Dermis microvascular lymphatic vessel endothelial cell (primary cell): ENCODE data around the gene ATAD3C. TPM values are rescaled to one million over a fixed set of nuclear protein-coding genes. Genes with fewer than 3 reads are reported as not detected.
"Not testable (repeated sequence)": the region's sequence is repeated elsewhere in the genome, so short reads cannot be mapped to it uniquely, and the experiment has no call there.

ENCODE experiments used
- DNase-seq, 2 donors: peaks; one replicate each; pipeline versions ENCODE4 v3.0.0 to v3.0.0-alpha.2; 2010; ENCODE audit warnings: low read depth in 2 of 2
- total RNA-seq: library from RNA; depleted of rRNA; stranded (reverse); fragments of >200 nt; gene quantifications from 2 replicates; pipeline ENCODE4 v1.2.1, GENCODE V29; 2014

Gene ATAD3C
- total RNA-seq, 1 donor from 2014 or later = 0.39 TPM

DNA sequence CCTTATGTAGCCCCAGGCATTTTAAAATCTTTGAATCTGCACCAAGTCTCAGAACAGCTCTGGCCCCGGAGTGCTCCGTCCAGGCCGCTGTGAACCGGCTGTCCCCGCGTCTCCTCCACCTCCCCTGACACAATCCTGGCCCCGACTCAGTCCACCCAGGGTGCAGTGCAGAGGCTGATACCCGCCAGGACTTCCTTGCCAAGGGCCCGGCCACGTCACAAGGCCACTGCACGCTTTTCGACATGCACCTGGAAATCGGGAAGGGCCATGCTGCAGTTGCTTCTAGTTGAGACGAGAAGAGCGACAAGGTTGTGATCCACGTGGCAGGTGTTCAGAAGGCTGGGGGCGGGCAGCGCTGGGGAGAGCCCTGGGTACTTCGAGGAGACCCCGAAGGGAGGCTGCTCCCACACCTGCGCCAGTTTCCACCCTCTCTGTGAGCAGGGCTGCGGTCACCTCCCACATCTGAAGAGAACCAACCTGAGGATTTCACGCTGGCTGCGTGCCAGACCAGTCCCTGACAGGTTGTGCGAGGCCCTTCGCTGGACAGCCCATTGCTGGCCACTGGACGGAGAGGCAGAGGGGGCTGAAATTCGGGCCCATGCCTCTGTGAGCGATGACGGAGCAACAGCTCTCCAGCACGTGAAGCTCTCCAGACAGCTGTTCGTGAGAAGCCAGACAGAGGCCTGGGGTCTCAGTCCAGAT lies 7.3 kb upstream of the ATAD3C start:
- no peak for DNase-seq

GRCh38 chr1:1446631-1447030 lies 2.9 kb upstream of the ATAD3C start:
- DNase-seq = not testable (repeated sequence)

DNA sequence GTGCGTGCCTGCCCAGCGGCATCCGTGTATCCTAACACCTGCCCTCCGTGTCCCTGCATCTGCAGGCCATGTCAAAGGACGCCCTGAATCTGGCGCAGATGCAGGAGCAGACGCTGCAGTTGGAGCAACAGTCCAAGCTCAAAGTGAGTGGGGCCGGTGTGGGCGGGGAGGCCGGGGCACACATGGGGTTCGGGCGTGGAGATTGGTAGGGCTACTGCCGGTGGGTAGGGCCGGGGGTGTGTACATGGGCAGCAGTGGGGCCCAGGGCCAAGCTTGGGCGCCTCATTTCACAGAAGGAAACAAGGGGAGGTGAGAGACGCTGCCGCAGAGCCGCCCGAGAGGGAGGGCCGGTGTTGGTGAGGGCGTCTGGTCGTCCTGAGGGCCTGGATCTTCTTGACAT lies 1.1 kb downstream of the ATAD3C start:
- not testable (repeated sequence) for DNase-seq

GRCh38 chr1:1451696-1452364 lies 2.3 kb downstream of the ATAD3C start:
- no peak for DNase-seq

DNA sequence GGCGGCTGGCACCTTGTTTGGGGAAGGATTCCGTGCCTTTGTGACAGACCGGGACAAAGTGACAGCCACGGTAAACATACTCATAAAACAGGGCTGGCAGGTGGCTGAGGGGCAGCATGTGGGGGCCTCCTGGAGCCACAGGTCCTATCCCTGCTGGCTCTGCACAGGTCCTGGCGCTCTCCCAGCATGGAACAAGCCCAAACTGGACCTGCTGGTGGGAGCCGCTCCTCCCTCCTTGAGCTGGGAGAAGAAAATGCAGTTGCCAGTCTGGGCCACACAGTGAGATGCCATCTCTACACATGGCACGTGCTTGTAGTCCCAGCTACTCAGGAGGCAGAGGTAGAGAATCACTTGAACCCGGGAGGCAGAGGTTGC lies 2.9 kb downstream of the ATAD3C start:
- DNase-seq = not testable (repeated sequence)

GRCh38 chr1:1452882-1453281 lies 3.4 kb downstream of the ATAD3C start:
- DNase-seq = no peak

DNA sequence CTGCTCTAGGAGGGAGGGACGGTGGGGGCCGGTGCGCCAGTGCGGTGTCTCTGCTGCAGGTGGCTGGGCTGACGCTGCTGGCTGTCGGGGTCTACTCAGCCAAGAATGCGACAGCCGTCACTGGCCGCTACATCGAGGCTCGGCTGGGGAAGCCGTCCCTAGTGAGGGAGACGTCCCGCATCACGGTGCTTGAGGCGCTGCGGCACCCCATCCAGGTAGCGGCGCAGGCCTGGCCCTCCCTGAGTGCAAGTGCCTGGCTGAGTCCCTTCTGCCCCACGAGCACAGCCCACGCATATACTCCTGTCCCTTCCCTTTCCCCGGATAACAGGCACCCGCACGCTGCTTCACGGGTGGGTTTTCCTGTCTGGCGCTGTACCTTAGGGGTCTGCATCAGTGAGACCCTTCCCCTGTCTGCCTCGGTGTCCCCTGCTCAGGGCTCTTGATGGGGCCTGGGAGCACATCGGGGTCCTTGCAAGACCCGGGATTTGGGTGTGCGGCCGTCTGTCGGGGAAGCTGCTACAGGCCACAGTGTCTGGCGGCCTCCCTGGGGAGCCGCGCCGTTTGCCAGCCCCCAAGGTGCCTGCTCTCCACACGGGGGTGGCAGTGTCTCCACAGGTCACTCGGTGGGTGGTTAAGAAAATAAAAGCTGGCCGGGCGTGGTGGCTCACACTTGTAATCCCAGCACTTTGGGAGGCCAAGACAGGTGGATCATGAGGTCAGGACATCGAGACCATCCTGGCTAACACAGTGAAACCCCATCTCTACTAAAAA lies 5.0 kb downstream of the ATAD3C start:
- not testable (repeated sequence) for DNase-seq

GRCh38 chr1:1455366-1455884 lies 5.9 kb downstream of the ATAD3C start:
- no peak for DNase-seq

- DNase-seq = not testable (repeated sequence)
Observed at GRCh38 chr1:1455934-1456333, 6.4 kb downstream of the ATAD3C start.

GRCh38 chr1:1456683-1457255 lies 7.3 kb downstream of the ATAD3C start:
- DNase-seq = not testable (repeated sequence)

- not testable (repeated sequence) for DNase-seq
Observed at GRCh38 chr1:1459156-1459555, 9.7 kb downstream of the ATAD3C start.

GRCh38 chr1:1459711-1460110 lies 10.2 kb downstream of the ATAD3C start:
- not testable (repeated sequence) for DNase-seq

- no peak for DNase-seq
Observed at GRCh38 chr1:1460540-1461130, 11.1 kb downstream of the ATAD3C start.

DNA sequence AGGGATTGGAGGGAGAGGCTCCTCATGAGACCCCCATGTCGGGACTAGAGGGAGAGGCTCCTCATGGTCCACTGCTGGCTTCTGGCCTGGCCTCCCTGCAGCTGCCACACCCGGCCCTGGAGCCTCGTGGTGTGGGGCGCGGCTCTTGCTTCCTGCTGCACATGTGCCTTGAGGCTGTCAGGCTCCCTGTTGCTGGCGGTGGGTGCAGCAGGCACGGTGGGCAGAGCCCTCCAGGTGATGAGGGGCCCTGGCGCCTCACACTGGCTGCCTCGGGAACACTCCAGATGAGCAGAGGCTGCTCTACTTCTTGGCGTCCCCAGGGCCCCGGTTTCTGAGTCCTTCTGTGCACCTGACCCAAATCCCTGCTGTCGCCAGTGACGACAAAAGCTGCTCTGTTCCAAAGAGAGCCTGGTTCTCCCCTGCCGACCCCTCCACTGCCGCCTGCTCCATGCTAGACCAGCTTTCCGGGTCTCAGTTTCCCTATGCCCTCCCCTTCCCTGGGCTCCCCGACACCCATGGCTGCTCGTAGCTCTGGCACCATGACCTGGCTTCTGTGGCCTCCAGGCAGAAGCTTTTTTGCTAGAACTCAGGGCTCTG lies 12.3 kb downstream of the ATAD3C start:
- DNase-seq = no peak

DNA sequence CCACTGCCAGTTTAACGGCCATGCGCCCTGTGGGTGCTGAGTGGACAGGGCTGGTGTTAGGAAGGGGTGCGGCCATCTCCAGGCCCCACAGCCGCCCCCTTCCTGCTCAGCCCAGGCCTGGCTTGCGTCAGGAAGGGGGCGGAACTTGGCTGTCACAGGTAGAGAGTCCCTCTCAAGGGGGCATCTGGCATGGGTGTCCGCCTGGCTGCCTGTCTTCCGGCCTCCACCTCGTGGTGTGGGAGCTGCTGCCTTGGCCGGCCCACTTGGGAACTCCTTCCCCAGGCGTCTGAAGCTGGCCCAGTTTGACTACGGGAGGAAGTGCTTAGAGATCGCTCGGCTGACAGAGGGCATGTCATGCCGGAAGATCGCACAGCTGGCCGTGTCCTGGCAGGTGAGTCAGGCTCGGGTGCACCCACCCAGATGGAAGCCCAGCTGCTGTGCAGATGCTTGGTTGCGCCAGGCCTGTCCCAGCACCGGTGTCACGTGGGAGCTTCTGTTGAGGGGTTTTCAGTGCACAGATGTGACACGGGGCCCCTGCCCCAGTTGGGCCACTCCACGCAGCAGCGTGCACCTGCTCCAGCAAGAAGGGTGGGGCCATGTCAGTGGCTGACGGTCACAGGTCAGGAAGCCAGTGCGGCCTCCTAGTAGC lies 13.0 kb downstream of the ATAD3C start:
- peak; percentile 7 to 20 for DNase-seq

DNA sequence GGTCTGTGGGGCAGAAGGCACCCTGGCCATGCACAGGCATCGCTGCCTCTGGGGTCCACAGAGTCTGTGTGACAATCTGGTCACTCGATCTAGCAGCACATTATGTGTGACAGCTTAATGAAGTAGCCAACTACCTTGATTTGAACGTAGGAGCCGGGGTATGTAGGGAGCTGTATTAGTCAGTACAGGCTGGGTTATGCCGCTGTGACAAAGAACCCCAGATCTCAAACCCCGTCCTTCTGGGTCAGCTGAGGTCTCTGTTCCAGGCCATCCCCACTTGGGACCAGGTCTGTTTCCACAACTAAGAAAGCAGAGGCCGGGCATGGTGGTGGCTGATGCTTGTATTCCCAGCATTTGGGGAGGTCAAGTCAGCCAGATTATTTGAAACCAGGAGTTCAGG lies 13.8 kb downstream of the ATAD3C start:
- no peak for DNase-seq

GRCh38 chr1:1468196-1468985 lies 18.9 kb downstream of the ATAD3C start:
- not testable (repeated sequence) for DNase-seq

GRCh38 chr1:1470626-1471388 lies 21.3 kb downstream of the ATAD3C start:
- no peak for DNase-seq
